ENCODE results near the gene QRICH2. TPM values are rescaled to one million over a fixed set of nuclear protein-coding genes. Genes with fewer than 3 reads are reported as not detected.

Gene QRICH2
- total and polyA plus RNA-seq, 10 of the 15 experiments (the other 5 are each of a cell fraction or from before 2014, with no cell fraction given) = 0.04 to 0.72 (median 0.25) TPM

- TF ChIP-seq SMARCA5 (IDR thresholded peaks at IDR 0.05) = peak; percentile 9; the same call in 1 of the 2 replicates
- peak; percentile 36; the same call in 1 of the 2 replicates for TF ChIP-seq RB1 (IDR thresholded peaks at IDR 0.05; ENCODE audit: borderline replicate concordance)
- TF ChIP-seq, protein P1, sequence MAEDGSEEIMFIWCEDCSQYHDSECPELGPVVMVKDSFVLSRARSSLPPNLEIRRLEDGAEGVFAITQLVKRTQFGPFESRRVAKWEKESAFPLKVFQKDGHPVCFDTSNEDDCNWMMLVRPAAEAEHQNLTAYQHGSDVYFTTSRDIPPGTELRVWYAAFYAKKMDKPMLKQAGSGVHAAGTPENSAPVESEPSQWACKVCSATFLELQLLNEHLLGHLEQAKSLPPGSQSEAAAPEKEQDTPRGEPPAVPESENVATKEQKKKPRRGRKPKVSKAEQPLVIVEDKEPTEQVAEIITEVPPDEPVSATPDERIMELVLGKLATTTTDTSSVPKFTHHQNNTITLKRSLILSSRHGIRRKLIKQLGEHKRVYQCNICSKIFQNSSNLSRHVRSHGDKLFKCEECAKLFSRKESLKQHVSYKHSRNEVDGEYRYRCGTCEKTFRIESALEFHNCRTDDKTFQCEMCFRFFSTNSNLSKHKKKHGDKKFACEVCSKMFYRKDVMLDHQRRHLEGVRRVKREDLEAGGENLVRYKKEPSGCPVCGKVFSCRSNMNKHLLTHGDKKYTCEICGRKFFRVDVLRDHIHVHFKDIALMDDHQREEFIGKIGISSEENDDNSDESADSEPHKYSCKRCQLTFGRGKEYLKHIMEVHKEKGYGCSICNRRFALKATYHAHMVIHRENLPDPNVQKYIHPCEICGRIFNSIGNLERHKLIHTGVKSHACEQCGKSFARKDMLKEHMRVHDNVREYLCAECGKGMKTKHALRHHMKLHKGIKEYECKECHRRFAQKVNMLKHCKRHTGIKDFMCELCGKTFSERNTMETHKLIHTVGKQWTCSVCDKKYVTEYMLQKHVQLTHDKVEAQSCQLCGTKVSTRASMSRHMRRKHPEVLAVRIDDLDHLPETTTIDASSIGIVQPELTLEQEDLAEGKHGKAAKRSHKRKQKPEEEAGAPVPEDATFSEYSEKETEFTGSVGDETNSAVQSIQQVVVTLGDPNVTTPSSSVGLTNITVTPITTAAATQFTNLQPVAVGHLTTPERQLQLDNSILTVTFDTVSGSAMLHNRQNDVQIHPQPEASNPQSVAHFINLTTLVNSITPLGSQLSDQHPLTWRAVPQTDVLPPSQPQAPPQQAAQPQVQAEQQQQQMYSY (CRISPR knock-in tag; IDR thresholded peaks at IDR 0.05) = no peak
- no peak for TF ChIP-seq SRF (IDR thresholded peaks at IDR 0.05; ENCODE audit: low read depth in 2 of 2, low read length in 2 of 2)
- TF ChIP-seq TARDBP (IDR thresholded peaks at IDR 0.05; ENCODE audit: borderline replicate concordance) = peak; percentile 16; the same call in 1 of the 2 replicates
- TF ChIP-seq USF2 (IDR thresholded peaks at IDR 0.05; ENCODE audit: borderline replicate concordance, low read depth, low read length) = no peak
- TF ChIP-seq HDAC2 (IDR thresholded peaks at IDR 0.05) = no peak
- TF ChIP-seq, protein P2, sequence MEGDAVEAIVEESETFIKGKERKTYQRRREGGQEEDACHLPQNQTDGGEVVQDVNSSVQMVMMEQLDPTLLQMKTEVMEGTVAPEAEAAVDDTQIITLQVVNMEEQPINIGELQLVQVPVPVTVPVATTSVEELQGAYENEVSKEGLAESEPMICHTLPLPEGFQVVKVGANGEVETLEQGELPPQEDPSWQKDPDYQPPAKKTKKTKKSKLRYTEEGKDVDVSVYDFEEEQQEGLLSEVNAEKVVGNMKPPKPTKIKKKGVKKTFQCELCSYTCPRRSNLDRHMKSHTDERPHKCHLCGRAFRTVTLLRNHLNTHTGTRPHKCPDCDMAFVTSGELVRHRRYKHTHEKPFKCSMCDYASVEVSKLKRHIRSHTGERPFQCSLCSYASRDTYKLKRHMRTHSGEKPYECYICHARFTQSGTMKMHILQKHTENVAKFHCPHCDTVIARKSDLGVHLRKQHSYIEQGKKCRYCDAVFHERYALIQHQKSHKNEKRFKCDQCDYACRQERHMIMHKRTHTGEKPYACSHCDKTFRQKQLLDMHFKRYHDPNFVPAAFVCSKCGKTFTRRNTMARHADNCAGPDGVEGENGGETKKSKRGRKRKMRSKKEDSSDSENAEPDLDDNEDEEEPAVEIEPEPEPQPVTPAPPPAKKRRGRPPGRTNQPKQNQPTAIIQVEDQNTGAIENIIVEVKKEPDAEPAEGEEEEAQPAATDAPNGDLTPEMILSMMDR (IDR thresholded peaks at IDR 0.05 in 2 of 3, conservative IDR thresholded peaks at IDR 0.05 in 1 of 3; ENCODE audit: control insufficient read depth in 2 of 3, extremely low read depth in 1 of 3, insufficient read depth in 1 of 3, low read depth in 3 of 3, low read length in 3 of 3) = no peak
- TF ChIP-seq MEF2A (IDR thresholded peaks at IDR 0.05; ENCODE audit: insufficient read depth, low read depth, low read length) = no peak
- no peak for TF ChIP-seq RAD21 (IDR thresholded peaks at IDR 0.05; ENCODE audit: insufficient read depth, low read depth, low read length)
- no peak for TF ChIP-seq ZNF592 (IDR thresholded peaks at IDR 0.05)
- no peak for TF ChIP-seq ZNF217 (IDR thresholded peaks at IDR 0.05)
- TF ChIP-seq POU2F2 (IDR thresholded peaks at IDR 0.05; ENCODE audit: borderline replicate concordance, low read depth, low read length) = no peak
- no peak for TF ChIP-seq MEF2B (IDR thresholded peaks at IDR 0.05; ENCODE audit: partially characterized antibody, poor library complexity, severe bottlenecking)
- no peak for TF ChIP-seq CREB1 (IDR thresholded peaks at IDR 0.05; ENCODE audit: low read depth)
- no peak for TF ChIP-seq RBBP5 (conservative IDR thresholded peaks at IDR 0.05)
Observed at GRCh38 chr17:76265624-76266243, 42.3 kb downstream of the QRICH2 start (continued).
